Uterus (tissue), 4 donors: ENCODE data around the gene SETD3. TPM values are rescaled to one million over a fixed set of nuclear protein-coding genes. Genes with fewer than 3 reads are reported as not detected.

Experiments
- DNase-seq, 2 donors: peaks; one replicate each; pipeline ENCODE4 v3.0.0-alpha.2; 2019 to 2020
- H3K27ac ChIP-seq, 2 donors: fragments of 200-600 bp; sonication (generic); 1 replicate in 1 of 2; 2 replicates in 1 of 2; pipeline ENCODE4 v1.5.1; 2016 to 2018
- H3K27me3 ChIP-seq, 2 donors: fragments of 200-600 bp; sonication (generic); one replicate each; pipeline ENCODE4 v1.5.1; 2018 to 2019; ENCODE audit warnings: control low read depth in 1 of 2
- H3K36me3 ChIP-seq, 2 donors: fragments of 200-600 bp; sonication (generic); one replicate each; pipeline ENCODE4 v1.5.1; 2019; ENCODE audit warnings: control low read depth in 1 of 2
- H3K4me1 ChIP-seq, 2 donors: fragments of 200-600 bp; sonication (generic); one replicate each; pipeline ENCODE4 v1.5.1; 2018 to 2019; ENCODE audit warnings: control low read depth in 1 of 2
- H3K4me3 ChIP-seq, 2 donors: fragments of 200-600 bp; sonication (generic); 1 replicate in 1 of 2; 2 replicates in 1 of 2; pipeline ENCODE4 v1.5.1; 2018 to 2019; ENCODE audit warnings: mild to moderate bottlenecking in 1 of 2
- H3K9me3 ChIP-seq, 2 donors: fragments of 200-600 bp; sonication (generic); one replicate each; pipeline ENCODE4 v1.5.1; 2019; ENCODE audit warnings: control low read depth in 1 of 2
- CTCF ChIP-seq, 4 experiments: fragments of 200-600 bp in 2 of 4; fragments of 450-650 bp in 2 of 4; sonication (generic) in 2 of 4; IDR thresholded peaks; one replicate each; pipeline ENCODE4 v1.5.1; 2016 to 2019; ENCODE audit warnings: antibody characterized with exemption in 4 of 4, mild to moderate bottlenecking in 2 of 4, moderate library complexity in 1 of 4
- POLR2A ChIP-seq, 2 donors: fragments of 450-650 bp; IDR thresholded peaks; one replicate each; pipeline ENCODE4 v1.6.1; 2016; ENCODE audit warnings: antibody characterized with exemption in 2 of 2, mild to moderate bottlenecking in 1 of 2, moderate library complexity in 1 of 2
- intact Hi-C: fragments of 100-400 bp; cut with DNase I; formaldehyde crosslinking; loops from one replicate; pipeline ENCODE4 v1.15.1; 2023; ENCODE audit warnings: low total_unique reads
- total RNA-seq, 4 donors: library from RNA; depleted of rRNA in 3 of 4; stranded (reverse); fragments of >200 nt in 3 of 4; gene quantifications; one replicate each; pipeline versions ENCODE4 v1.1.0 to v1.2.4, GENCODE V29; 2014 to 2023
- donor health status: DM: yes; HTN: yes; CAD: no.

Gene SETD3
- total RNA-seq, 4 donors from 2014 or later, result 98.1 to 151 (median 121) TPM

GRCh38 chr14:99525699-99526080 is 45.0 kb upstream of the SETD3 start:
- intact Hi-C loops, result loop anchor here (10.0 kb wide), 1 partner anchor 79 kb away; the partner anchor contains the start of gene CCDC85C
- Histone ChIP-seq H3K9me3 (no peaks in the 10 kb centered on the region), H3K4me1 (peaks cover 0 to 20% of the 10 kb centered on the region in 2 donors), H3K4me3 (no peak overlapping the region), H3K36me3 (no peaks in the 10 kb centered on the region), H3K27ac (peak overlapping the region; percentile 82 to 84), H3K27me3 (no peaks in the 10 kb centered on the region)
- DNase-seq, result no peak
- no peak for TF ChIP-seq CTCF (IDR thresholded peaks at IDR 0.05)

- Histone ChIP-seq H3K9me3 (no peaks in the 10 kb centered on the region), H3K4me3 (no peak overlapping the region), H3K36me3 (no peaks in the 10 kb centered on the region), H3K4me1 (peaks cover 0 to 20% of the 10 kb centered on the region in 2 donors), H3K27me3 (no peaks in the 10 kb centered on the region), H3K27ac (peak overlapping the region; percentile 82 to 84)
- intact Hi-C loops, result loop anchor here (10.0 kb wide), 1 partner anchor 80 kb away; the partner anchor contains the start of gene CCDC85C
- DNase-seq, result no peak
- TF ChIP-seq POLR2A (IDR thresholded peaks at IDR 0.05), result no peak
- TF ChIP-seq CTCF (IDR thresholded peaks at IDR 0.05), result peak in 3 of 4 experiments; percentile 14 to 42 (median 42)
These were observed 44.4 kb upstream of the SETD3 start for GRCh38 chr14:99524804-99525698.

- intact Hi-C loops, result loop anchor here (10.0 kb wide), 1 partner anchor 81 kb away; the partner anchor contains the start of gene CCDC85C
These were observed 43.5 kb upstream of the SETD3 start for GRCh38 chr14:99524091-99524661.

GRCh38 chr14:99523704-99524055 is 43.0 kb upstream of the SETD3 start:
- Histone ChIP-seq H3K27ac (peak overlapping the region; percentile 82 to 84), H3K27me3 (no peaks in the 10 kb centered on the region), H3K4me3 (no peak overlapping the region), H3K9me3 (no peaks in the 10 kb centered on the region), H3K4me1 (peaks cover 0 to 20% of the 10 kb centered on the region in 2 donors), H3K36me3 (no peaks in the 10 kb centered on the region)
- no peak for TF ChIP-seq CTCF (IDR thresholded peaks at IDR 0.05)
- TF ChIP-seq POLR2A (IDR thresholded peaks at IDR 0.05), result no peak
- intact Hi-C loops, result loop anchor here (10.0 kb wide), 1 partner anchor 81 kb away; the partner anchor contains the start of gene CCDC85C
- DNase-seq, result no peak

More at GRCh38 chr14:99524091-99524661, 43.5 kb upstream of the SETD3 start:
- no peak overlapping the region for H3K4me3 ChIP-seq
- no peaks in the 10 kb centered on the region for H3K27me3 ChIP-seq
- TF ChIP-seq POLR2A (IDR thresholded peaks at IDR 0.05) (no peak), CTCF (IDR thresholded peaks at IDR 0.05) (peak in 1 of 4 experiments; percentile 1)
- H3K9me3 ChIP-seq, result no peaks in the 10 kb centered on the region
- H3K36me3 ChIP-seq, result no peaks in the 10 kb centered on the region
- no peak for DNase-seq
- H3K4me1 ChIP-seq, result peaks cover 0 to 20% of the 10 kb centered on the region in 2 donors
- peak overlapping the region; percentile 82 to 84 for H3K27ac ChIP-seq
